H1 (cell line): Measurements from ENCODE around the gene PHF23. TPM values are rescaled to one million over a fixed set of nuclear protein-coding genes. Genes with fewer than 3 reads are reported as not detected.

Source experiments
- CTCF ChIA-PET: fragments of 300-600 bp; sonication (Branson Sonifier 250); formaldehyde crosslinking; loops from one replicate; lab custom pipeline; 2021; ENCODE audit not compliant: partially characterized antibody; lab: Charles Lee
- POLR2A ChIA-PET: fragments of 300-600 bp; sonication (Branson Sonifier 250); formaldehyde crosslinking; loops from one replicate; lab custom pipeline; 2021; ENCODE audit warnings: inconsistent platforms; ENCODE audit not compliant: partially characterized antibody; lab: Charles Lee
- DNase-seq, 2 experiments: peaks; one replicate each; pipeline versions ENCODE4 v3.0.0 to v3.0.0-alpha.2; 2010 to 2022; ENCODE audit warnings: low spot score in 2 of 2, low read depth in 1 of 2, mixed read lengths in 1 of 2
- FAIRE-seq: peaks from 2 replicates; lab custom pipeline; 2011; peaks lifted over from hg19 to GRCh38; lab: Jason Lieb, UNC
- H2AFZ ChIP-seq: 2 replicates; pipeline ENCODE4 v1.8.1; 2012; ENCODE audit warnings: low read length, inconsistent platforms
- H2AK5ac ChIP-seq: 2 replicates; pipeline ENCODE4 v1.6.1; 2013; ENCODE audit warnings: low read depth, low read length
- H2BK120ac ChIP-seq: replicated peaks from 2 replicates; pipeline ENCODE3; 2013; ENCODE audit warnings: low read depth, low read length, inconsistent platforms
- H2BK12ac ChIP-seq: 2 replicates; pipeline ENCODE4 v1.6.1; 2013; ENCODE audit warnings: low read depth, low read length
- H2BK15ac ChIP-seq: 2 replicates; pipeline ENCODE4 v1.6.1; 2013; ENCODE audit warnings: low read length
- H2BK20ac ChIP-seq: 2 replicates; pipeline ENCODE4 v1.6.1; 2013; ENCODE audit warnings: low read length
- H2BK5ac ChIP-seq: 2 replicates; pipeline ENCODE4 v1.6.1; 2013; ENCODE audit warnings: low read depth, low read length
- H3K14ac ChIP-seq: 2 replicates; pipeline ENCODE4 v1.6.1; 2013; ENCODE audit warnings: inconsistent platforms; ENCODE audit not compliant: insufficient read length
- H3K18ac ChIP-seq: 2 replicates; pipeline ENCODE4 v1.6.1; 2013; ENCODE audit warnings: low read length; ENCODE audit errors: extremely low read depth
- H3K23ac ChIP-seq: 2 replicates; pipeline ENCODE4 v1.6.1; 2013; ENCODE audit warnings: inconsistent platforms; ENCODE audit not compliant: insufficient read length
- H3K23me2 ChIP-seq: 2 replicates; pipeline ENCODE4 v1.6.1; 2013; ENCODE audit warnings: low read depth, low read length
- H3K27ac ChIP-seq: 2 replicates; pipeline ENCODE4 v1.6.1; 2011; ENCODE audit warnings: low read depth, low read length, inconsistent platforms
- H3K27me3 ChIP-seq, 4 experiments: replicated peaks in 1 of 4; 1 replicate in 1 of 4; 2 replicates in 3 of 4; pipeline versions ENCODE4 v1.6.1 to v1.8.1; 2011 to 2013; ENCODE audit warnings: low read length in 3 of 4, mild to moderate bottlenecking in 3 of 4, inconsistent platforms in 2 of 4, mixed read lengths in 2 of 4, moderate library complexity in 1 of 4; ENCODE audit not compliant: control insufficient read depth in 3 of 4, insufficient read depth in 3 of 4; ENCODE audit errors: extremely low read depth in 1 of 4
- H3K36me3 ChIP-seq, 4 experiments: 2 replicates each; pipeline versions ENCODE4 v1.6.1 to v1.8.1; 2011 to 2013; ENCODE audit warnings: mild to moderate bottlenecking in 4 of 4, low read length in 3 of 4, moderate library complexity in 2 of 4, control low read depth in 1 of 4, inconsistent platforms in 1 of 4; ENCODE audit not compliant: insufficient read depth in 4 of 4, control insufficient read depth in 2 of 4
- H3K4ac ChIP-seq: replicated peaks from 2 replicates; pipeline ENCODE3; 2013; ENCODE audit warnings: low read length, low read depth, mixed read lengths, inconsistent platforms; ENCODE audit not compliant: insufficient read length
- H3K4me1 ChIP-seq, 4 experiments: replicated peaks in 1 of 4; 1 replicate in 1 of 4; 2 replicates in 3 of 4; pipeline versions ENCODE4 v1.6.1 to v1.8.1; 2011 to 2013; ENCODE audit warnings: low read length in 3 of 4, inconsistent platforms in 2 of 4, mixed read lengths in 1 of 4; ENCODE audit not compliant: insufficient read depth in 4 of 4, control insufficient read depth in 3 of 4
- H3K4me2 ChIP-seq, 2 experiments: 2 replicates each; pipeline versions ENCODE4 v1.6.1 to v1.8.1; 2011 to 2013; ENCODE audit warnings: low read depth in 2 of 2, low read length in 2 of 2, control low read depth in 1 of 2, inconsistent platforms in 1 of 2, mild to moderate bottlenecking in 1 of 2; ENCODE audit not compliant: insufficient read depth in 1 of 2
- H3K4me3 ChIP-seq, 4 experiments: fragments of 200-600, 300-600 bp in 1 of 4; sonication (generic), shearing (Covaris generic), sonication (Bioruptor Twin) in 1 of 4; 2 replicates each; pipeline versions ENCODE4 v1.5.1 to v1.8.1; 2011 to 2016; ENCODE audit warnings: low read length in 4 of 4, low read depth in 3 of 4, control low read depth in 2 of 4, inconsistent platforms in 2 of 4, mild to moderate bottlenecking in 2 of 4, mixed read lengths in 1 of 4, moderate library complexity in 1 of 4; ENCODE audit not compliant: insufficient read depth in 2 of 4; ENCODE audit errors: extremely low read depth in 1 of 4
- H3K56ac ChIP-seq: replicated peaks from 2 replicates; pipeline ENCODE3; 2013; ENCODE audit warnings: low read depth, mild to moderate bottlenecking, mixed read lengths, low read length, inconsistent platforms; ENCODE audit not compliant: insufficient read length
- H3K79me1 ChIP-seq: 2 replicates; pipeline ENCODE4 v1.6.1; 2013; ENCODE audit warnings: low read depth, low read length, control low read depth
- H3K79me2 ChIP-seq, 2 experiments: 2 replicates each; pipeline versions ENCODE4 v1.6.1 to v1.8.1; 2012 to 2013; ENCODE audit warnings: low read length in 2 of 2, mild to moderate bottlenecking in 2 of 2, inconsistent platforms in 1 of 2; ENCODE audit not compliant: insufficient read depth in 2 of 2, control insufficient read depth in 1 of 2
- H3K9ac ChIP-seq, 4 experiments: replicated peaks in 1 of 4; 1 replicate in 1 of 4; 2 replicates in 3 of 4; pipeline versions ENCODE4 v1.6.1 to v1.8.1; 2011 to 2013; ENCODE audit warnings: low read depth in 3 of 4, low read length in 3 of 4, control low read depth in 2 of 4, mild to moderate bottlenecking in 2 of 4, moderate library complexity in 2 of 4, inconsistent platforms in 1 of 4; ENCODE audit errors: extremely low read depth in 1 of 4
- H3K9me3 ChIP-seq, 2 experiments: 2 replicates each; pipeline versions ENCODE4 v1.6.1 to v1.8.1; 2012 to 2013; ENCODE audit warnings: mild to moderate bottlenecking in 2 of 2, moderate library complexity in 2 of 2, control low read depth in 1 of 2, inconsistent platforms in 1 of 2, low read depth in 1 of 2, low read length in 1 of 2, mixed read lengths in 1 of 2; ENCODE audit not compliant: insufficient read depth in 2 of 2
- H4K20me1 ChIP-seq, 2 experiments: replicated peaks in 1 of 2; 2 replicates each; pipeline versions ENCODE3 to v1.8.1; 2011 to 2013; ENCODE audit warnings: inconsistent platforms in 2 of 2, low read length in 2 of 2, mild to moderate bottlenecking in 1 of 2; ENCODE audit not compliant: insufficient read depth in 2 of 2, control insufficient read depth in 1 of 2
- H4K5ac ChIP-seq: 2 replicates; pipeline ENCODE4 v1.6.1; 2013; ENCODE audit warnings: low read length, low read depth, mixed read lengths, inconsistent platforms; ENCODE audit not compliant: insufficient read length
- H4K8ac ChIP-seq: 2 replicates; pipeline ENCODE4 v1.8.0; 2013; ENCODE audit warnings: mild to moderate bottlenecking, moderate library complexity, low read length, inconsistent platforms; ENCODE audit not compliant: insufficient read depth; ENCODE audit errors: extremely low read depth
- H4K91ac ChIP-seq: replicated peaks from 2 replicates; pipeline ENCODE3; 2013; ENCODE audit warnings: low read length, mixed read lengths, inconsistent platforms; ENCODE audit not compliant: insufficient read length
- HDAC2 ChIP-seq, 2 experiments: fragments of 300-600 bp in 1 of 2; sonication (generic) in 1 of 2; IDR thresholded peaks; 2 replicates each; pipeline ENCODE4 v1.6.1; 2011 to 2012; ENCODE audit warnings: low read depth in 2 of 2, low read length in 2 of 2, mild to moderate bottlenecking in 2 of 2, moderate library complexity in 2 of 2, borderline replicate concordance in 1 of 2, inconsistent platforms in 1 of 2
- PHF8 ChIP-seq: fragments of 200-600 bp; sonication (generic); conservative IDR thresholded peaks from 2 replicates; pipeline ENCODE4 v1.7.1; 2012; ENCODE audit warnings: low read depth, mild to moderate bottlenecking, inconsistent platforms, low read length, moderate library complexity
- RAD21 ChIP-seq, 2 experiments: IDR thresholded peaks in 1 of 2; conservative IDR thresholded peaks in 1 of 2; 2 replicates each; pipeline ENCODE4 v1.6.1; 2011; ENCODE audit warnings: low read depth in 2 of 2, low read length in 2 of 2, improper control_type of control experiment in 1 of 2, inconsistent platforms in 1 of 2, mild to moderate bottlenecking in 1 of 2, moderate library complexity in 1 of 2
- TAF7 ChIP-seq: optimal IDR thresholded peaks from 2 replicates; pipeline ENCODE3; 2011; ENCODE audit warnings: low read depth, mild to moderate bottlenecking, inconsistent platforms, low read length, moderate library complexity, borderline replicate concordance
- TEAD4 ChIP-seq: IDR thresholded peaks from 2 replicates; pipeline ENCODE4 v1.6.1; 2012; ENCODE audit warnings: low read depth, low read length, inconsistent platforms, mixed read lengths
- WGBS, 2 experiments: shearing (Covaris generic) in 1 of 2; methylation state at CpG; one replicate each; pipeline versions ENCODE4 v1.1.6 to v1.1.7; 2013 to 2015; ENCODE audit warnings: low lambda C conversion rate in 2 of 2, mixed read lengths in 2 of 2, inconsistent platforms in 1 of 2, low coverage in 1 of 2, missing lambda C conversion rate in 1 of 2; ENCODE audit not compliant: insufficient replicate concordance in 2 of 2, insufficient coverage in 1 of 2, insufficient read length in 1 of 2; ENCODE audit errors: extremely low coverage in 1 of 2, missing lambda C conversion rate in 1 of 2; 5-methylcytosine and 5-hydroxymethylcytosine counted together
- polyA plus RNA-seq, 7 experiments: library from polyadenylated mRNA; depleted of rRNA in 3 of 7; stranded (reverse) in 5 of 7; unstranded in 2 of 7; fragments of >200 nt in 5 of 7; fragments of 200-250 nt in 2 of 7; gene quantifications; 1 replicate in 5 of 7; 2 replicates in 1 of 7; 4 replicates in 1 of 7; pipeline versions ENCODE4 v1.2.1 to v1.2.3, GENCODE V29; 2011 to 2013; ENCODE audit warnings: missing spikeins in 2 of 7, mixed read lengths in 2 of 7
- total RNA-seq: library from RNA; stranded (reverse); fragmentation: NEBNext Ultra II Directional; extraction: Animal tissue kit (Norgen Biotek cat#: 25700); gene quantifications from 2 replicates; pipeline ENCODE4 v1.2.1, GENCODE V29; 2021
- TF ChIP-seq, protein P1 (sequence below): IDR thresholded peaks from 2 replicates; pipeline ENCODE4 v1.6.1; 2012; ENCODE audit warnings: inconsistent platforms
- TF ChIP-seq, protein P2 (sequence below): IDR thresholded peaks from 2 replicates; pipeline ENCODE4 v1.6.1; 2012; ENCODE audit warnings: low read length, inconsistent platforms

The PHF23 gene
- total and polyA plus RNA-seq, 2 of the 8 experiments (the other 6 are each of a cell fraction or from before 2014, with no cell fraction given): 47.5 to 62.8 TPM

DNA sequence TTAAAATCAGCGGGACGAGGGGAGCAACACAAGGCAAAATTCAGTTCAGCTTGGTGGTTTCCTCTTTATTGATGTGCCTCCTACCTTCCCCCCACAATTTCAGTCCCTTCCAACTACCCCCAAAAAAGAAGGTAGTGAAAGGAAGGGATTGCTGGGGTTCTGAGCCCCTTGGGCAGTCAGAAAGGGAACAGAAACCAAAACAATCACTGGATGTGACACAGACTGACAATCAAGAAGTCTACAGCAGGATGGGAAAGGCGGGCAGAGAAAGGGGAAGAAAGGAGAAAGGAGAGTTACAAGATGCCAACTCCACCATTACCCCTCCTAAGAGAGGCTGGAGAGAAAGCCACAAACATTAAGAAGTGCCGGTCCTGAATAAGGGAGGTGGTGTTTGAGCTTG lies 1.1 kb upstream of the PHF23 start:
- H3K23me2 ChIP-seq: peaks cover 18% of the 10 kb centered on the region
- H3K79me1 ChIP-seq: peaks cover 8% of the 10 kb centered on the region; the same call in 1 of the 2 replicates
- no peak overlapping the region for H4K5ac ChIP-seq
- H3K79me2 ChIP-seq: peaks cover 0 to 48% of the 10 kb centered on the region in 2 experiments; a peak in 2 of 4 replicates
- H3K9me3 ChIP-seq: no peaks in the 10 kb centered on the region
- no peak for TF ChIP-seq RAD21 (IDR thresholded peaks at IDR 0.05 in 1 of 2, conservative IDR thresholded peaks at IDR 0.05 in 1 of 2; ENCODE audit: low read depth in 2 of 2, low read length in 2 of 2)
- TF ChIP-seq, protein P1, sequence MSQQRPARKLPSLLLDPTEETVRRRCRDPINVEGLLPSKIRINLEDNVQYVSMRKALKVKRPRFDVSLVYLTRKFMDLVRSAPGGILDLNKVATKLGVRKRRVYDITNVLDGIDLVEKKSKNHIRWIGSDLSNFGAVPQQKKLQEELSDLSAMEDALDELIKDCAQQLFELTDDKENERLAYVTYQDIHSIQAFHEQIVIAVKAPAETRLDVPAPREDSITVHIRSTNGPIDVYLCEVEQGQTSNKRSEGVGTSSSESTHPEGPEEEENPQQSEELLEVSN: no peak
- TF ChIP-seq TAF7: no peak
- TF ChIP-seq HDAC2 (IDR thresholded peaks at IDR 0.05; ENCODE audit: borderline replicate concordance in 1 of 2, low read depth in 2 of 2, low read length in 2 of 2): no peak
- TF ChIP-seq, protein P2, sequence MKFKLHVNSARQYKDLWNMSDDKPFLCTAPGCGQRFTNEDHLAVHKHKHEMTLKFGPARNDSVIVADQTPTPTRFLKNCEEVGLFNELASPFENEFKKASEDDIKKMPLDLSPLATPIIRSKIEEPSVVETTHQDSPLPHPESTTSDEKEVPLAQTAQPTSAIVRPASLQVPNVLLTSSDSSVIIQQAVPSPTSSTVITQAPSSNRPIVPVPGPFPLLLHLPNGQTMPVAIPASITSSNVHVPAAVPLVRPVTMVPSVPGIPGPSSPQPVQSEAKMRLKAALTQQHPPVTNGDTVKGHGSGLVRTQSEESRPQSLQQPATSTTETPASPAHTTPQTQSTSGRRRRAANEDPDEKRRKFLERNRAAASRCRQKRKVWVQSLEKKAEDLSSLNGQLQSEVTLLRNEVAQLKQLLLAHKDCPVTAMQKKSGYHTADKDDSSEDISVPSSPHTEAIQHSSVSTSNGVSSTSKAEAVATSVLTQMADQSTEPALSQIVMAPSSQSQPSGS: no peak
- no peak for TF ChIP-seq PHF8
- TF ChIP-seq TEAD4: no peak
- no peak overlapping the region for H4K8ac ChIP-seq
- no peak overlapping the region for H2BK5ac ChIP-seq
- DNase-seq (no peak), FAIRE-seq (no peak)
- no peak overlapping the region for H2BK12ac ChIP-seq
- no peak overlapping the region for H3K56ac ChIP-seq
- no peak overlapping the region for H3K4ac ChIP-seq
- no peak overlapping the region for H2BK15ac ChIP-seq
- H3K27me3 ChIP-seq: no peaks in the 10 kb centered on the region
- peaks cover 10 to 15% of the 10 kb centered on the region in 2 experiments for H4K20me1 ChIP-seq
- peaks cover 5 to 20% (median 12%) of the 10 kb centered on the region in 4 experiments; a peak in 6 of 7 replicates for H3K4me1 ChIP-seq
- peaks cover 12 to 45% (median 30%) of the 10 kb centered on the region in 4 experiments; a peak in 7 of 8 replicates for H3K36me3 ChIP-seq
- 84% methylated on average over 4 of the region's 4 CpGs; no CpG with 5 or more reads in 1 of the 2 experiments for WGBS, 2 experiments
- H3K4me2 ChIP-seq: peak overlapping the region; percentile 92 to 93; a peak in 3 of 4 replicates
- no peak overlapping the region for H2BK20ac ChIP-seq
- H3K18ac ChIP-seq: no peak overlapping the region
- peak overlapping the region; percentile 19 to 90 (median 77); a peak in 3 of 8 replicates for H3K4me3 ChIP-seq
- H3K14ac ChIP-seq: no peak overlapping the region
- H2AFZ ChIP-seq: no peak overlapping the region
- no peak overlapping the region for H3K9ac ChIP-seq
- H2AK5ac ChIP-seq: no peak overlapping the region
- ChIA-PET POLR2A (interaction anchor here (0.9 to 19.7 kb wide), 10 partner anchors 8 to 84 kb away, joined by 3 to 386 read pairs (median 8); partner anchors contain the start of genes ACADVL, CLDN7, CTDNEP1 and DLG4), CTCF (interaction anchor here (0.8 to 6.4 kb wide), 4 partner anchors 20 to 208 kb away, joined by 3 to 46 read pairs (median 14); partner anchors contain the start of genes ACADVL and DLG4)
- H3K27ac ChIP-seq: no peak overlapping the region; the same call in 1 of the 2 replicates
- H4K91ac ChIP-seq: no peak overlapping the region
- no peak overlapping the region for H2BK120ac ChIP-seq
- no peak overlapping the region for H3K23ac ChIP-seq
